Measurements from ENCODE around the gene RBM23. TPM values are rescaled to one million over a fixed set of nuclear protein-coding genes. Genes with fewer than 3 reads are reported as not detected.
A peak's percentile ranks its signal among the peaks of the same experiment; 100 is the strongest.

The RBM23 gene
- total RNA-seq, 1 experiment from 2014 or later: 42.4 TPM

DNA sequence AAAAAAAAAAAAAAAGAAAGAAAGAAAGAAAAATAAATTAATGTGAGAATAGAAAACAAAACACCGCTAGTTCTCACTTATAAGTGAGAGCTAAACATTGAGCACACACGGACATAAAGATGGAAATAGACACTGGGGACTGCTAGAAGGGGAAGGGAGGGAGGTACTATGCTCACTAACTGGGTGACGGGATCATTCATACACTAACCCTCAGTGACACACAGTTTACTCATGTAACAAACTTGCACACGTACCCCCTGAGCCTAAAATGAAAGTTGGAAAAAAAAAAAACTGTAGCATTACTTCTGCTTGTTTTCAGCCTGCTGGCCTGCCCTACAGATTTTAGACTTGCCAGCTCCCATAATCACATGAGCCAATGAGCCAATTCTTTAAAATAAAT, 20.7 kb upstream of the RBM23 start:
- Mint-ChIP-seq H3K27ac (no peak overlapping the region; the same call in 1 of the 2 replicates), H3K4me1 (0 out of 2 replicates have a peak, but pooled peaks cover 2% of the 10 kb centered on the region), H3K9me3 (no peaks in the 10 kb centered on the region), H3K36me3 (peaks cover 4% of the 10 kb centered on the region; the same call in 1 of the 2 replicates), H3K4me3 (no peak overlapping the region), H3K27me3 (ENCODE audit: low read depth) (no peaks in the 10 kb centered on the region)
- ATAC-seq (no peak), DNase-seq (ENCODE audit: low spot score) (no peak)
- POLR2A ChIA-PET: no interaction called here
- TF ChIP-seq, protein P1, sequence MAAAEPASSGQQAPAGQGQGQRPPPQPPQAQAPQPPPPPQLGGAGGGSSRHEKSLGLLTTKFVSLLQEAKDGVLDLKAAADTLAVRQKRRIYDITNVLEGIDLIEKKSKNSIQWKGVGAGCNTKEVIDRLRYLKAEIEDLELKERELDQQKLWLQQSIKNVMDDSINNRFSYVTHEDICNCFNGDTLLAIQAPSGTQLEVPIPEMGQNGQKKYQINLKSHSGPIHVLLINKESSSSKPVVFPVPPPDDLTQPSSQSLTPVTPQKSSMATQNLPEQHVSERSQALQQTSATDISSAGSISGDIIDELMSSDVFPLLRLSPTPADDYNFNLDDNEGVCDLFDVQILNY (CRISPR knock-in tag; IDR thresholded peaks at IDR 0.05): no peak
- TF ChIP-seq, protein P2, sequence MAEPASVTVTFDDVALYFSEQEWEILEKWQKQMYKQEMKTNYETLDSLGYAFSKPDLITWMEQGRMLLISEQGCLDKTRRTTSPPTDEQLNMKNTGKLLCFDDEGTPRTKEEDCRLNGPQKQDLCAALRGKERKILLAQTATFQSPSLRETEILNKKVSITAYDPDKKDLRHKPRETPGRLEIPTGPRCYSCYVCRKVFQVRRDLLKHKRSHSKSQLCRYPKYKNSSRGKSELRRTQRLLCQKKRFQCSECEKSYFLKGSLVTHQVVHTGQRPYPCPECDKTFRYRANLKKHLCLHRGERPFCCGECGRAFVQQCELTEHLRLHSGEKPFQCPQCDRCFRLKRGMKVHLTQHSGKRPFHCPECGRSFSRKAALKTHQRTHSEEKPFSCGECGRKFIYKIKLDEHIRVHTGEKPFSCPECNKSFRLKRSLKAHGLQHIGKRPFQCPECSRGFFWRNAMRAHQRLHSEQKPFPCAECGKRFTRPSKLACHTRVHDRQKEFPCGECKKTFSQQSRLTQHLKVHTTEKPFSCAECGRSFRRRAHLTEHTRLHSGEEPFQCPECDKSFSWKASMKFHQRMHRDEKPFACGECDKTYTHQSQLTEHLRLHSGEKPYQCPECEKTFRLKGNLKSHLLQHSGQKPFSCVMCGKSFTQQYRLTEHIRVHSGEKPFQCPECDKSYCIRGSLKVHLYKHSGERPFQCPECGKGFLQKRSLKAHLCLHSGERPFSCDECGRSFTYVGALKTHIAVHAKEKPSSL (CRISPR knock-in tag; conservative IDR thresholded peaks at IDR 0.05): no peak
- CTCF ChIA-PET: interaction anchor here (0.6 to 2.7 kb wide), 4 partner anchors 18 to 96 kb away, joined by 3 to 24 read pairs (median 5); partner anchors contain the start of gene HAUS4

DNA sequence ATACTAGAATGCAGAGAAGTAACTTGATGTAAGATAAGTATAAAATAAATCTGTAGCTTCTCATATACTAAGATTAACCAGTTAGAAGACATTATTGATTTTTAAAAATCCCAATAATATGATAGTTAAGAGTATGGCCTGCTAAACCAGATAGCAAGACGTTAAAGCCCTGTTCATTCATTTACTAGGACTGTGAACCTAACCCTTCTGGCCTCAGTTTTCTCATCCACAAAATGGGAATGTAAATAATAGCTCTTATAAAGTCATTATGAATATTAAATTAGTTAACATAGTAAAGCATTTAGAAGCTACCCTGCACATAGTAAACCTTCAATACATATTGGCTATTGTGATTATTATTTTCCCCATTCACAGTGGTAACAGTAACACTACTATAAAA, 16.2 kb upstream of the RBM23 start:
- ChIA-PET CTCF (no interaction called here), POLR2A (no interaction called here)
- H3K36me3 Mint-ChIP-seq: no peaks in the 10 kb centered on the region
- H3K27ac Mint-ChIP-seq: no peak overlapping the region
- ATAC-seq (no peak), DNase-seq (ENCODE audit: low spot score) (no peak)
- no peaks in the 10 kb centered on the region for H3K27me3 Mint-ChIP-seq (ENCODE audit: low read depth)
- no peaks in the 10 kb centered on the region for H3K9me3 Mint-ChIP-seq
- TF ChIP-seq RELA (CRISPR knock-in tag; IDR thresholded peaks at IDR 0.05; ENCODE audit: borderline replicate concordance): no peak
- no peak for TF ChIP-seq ZBTB21 (CRISPR knock-in tag; IDR thresholded peaks at IDR 0.05; ENCODE audit: borderline replicate concordance)
- TF ChIP-seq, protein P3, sequence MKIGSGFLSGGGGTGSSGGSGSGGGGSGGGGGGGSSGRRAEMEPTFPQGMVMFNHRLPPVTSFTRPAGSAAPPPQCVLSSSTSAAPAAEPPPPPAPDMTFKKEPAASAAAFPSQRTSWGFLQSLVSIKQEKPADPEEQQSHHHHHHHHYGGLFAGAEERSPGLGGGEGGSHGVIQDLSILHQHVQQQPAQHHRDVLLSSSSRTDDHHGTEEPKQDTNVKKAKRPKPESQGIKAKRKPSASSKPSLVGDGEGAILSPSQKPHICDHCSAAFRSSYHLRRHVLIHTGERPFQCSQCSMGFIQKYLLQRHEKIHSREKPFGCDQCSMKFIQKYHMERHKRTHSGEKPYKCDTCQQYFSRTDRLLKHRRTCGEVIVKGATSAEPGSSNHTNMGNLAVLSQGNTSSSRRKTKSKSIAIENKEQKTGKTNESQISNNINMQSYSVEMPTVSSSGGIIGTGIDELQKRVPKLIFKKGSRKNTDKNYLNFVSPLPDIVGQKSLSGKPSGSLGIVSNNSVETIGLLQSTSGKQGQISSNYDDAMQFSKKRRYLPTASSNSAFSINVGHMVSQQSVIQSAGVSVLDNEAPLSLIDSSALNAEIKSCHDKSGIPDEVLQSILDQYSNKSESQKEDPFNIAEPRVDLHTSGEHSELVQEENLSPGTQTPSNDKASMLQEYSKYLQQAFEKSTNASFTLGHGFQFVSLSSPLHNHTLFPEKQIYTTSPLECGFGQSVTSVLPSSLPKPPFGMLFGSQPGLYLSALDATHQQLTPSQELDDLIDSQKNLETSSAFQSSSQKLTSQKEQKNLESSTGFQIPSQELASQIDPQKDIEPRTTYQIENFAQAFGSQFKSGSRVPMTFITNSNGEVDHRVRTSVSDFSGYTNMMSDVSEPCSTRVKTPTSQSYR (CRISPR knock-in tag; IDR thresholded peaks at IDR 0.05): no peak
- no peak for TF ChIP-seq FOXK1 (CRISPR knock-in tag; IDR thresholded peaks at IDR 0.05)
- TF ChIP-seq ESRRA (CRISPR knock-in tag; IDR thresholded peaks at IDR 0.05; ENCODE audit: borderline replicate concordance): no peak
- no peak for TF ChIP-seq PRRX2 (CRISPR knock-in tag; IDR thresholded peaks at IDR 0.05)
- H3K4me1 Mint-ChIP-seq: no peaks in the 10 kb centered on the region
- no peak overlapping the region for H3K4me3 Mint-ChIP-seq

DNA sequence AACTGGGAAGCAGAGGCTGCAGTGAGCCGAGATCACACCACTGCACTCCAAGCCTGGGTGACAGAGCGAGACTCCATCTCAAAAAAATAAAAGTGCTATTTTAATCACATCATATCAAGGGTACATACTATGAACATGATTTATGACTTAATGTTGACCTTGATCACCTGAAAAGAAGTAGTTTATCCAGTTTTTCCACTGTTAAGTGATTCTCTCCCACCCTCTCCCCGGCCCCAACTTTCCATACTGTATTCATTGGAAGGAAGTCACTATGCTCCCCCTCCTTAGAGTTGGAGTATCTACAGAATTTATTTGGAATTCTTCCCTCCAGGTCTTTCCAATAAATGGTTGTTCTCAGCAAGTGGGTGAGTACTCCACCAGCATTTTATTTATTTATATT, 13.2 kb upstream of the RBM23 start:
- H3K27me3 Mint-ChIP-seq (ENCODE audit: low read depth): no peaks in the 10 kb centered on the region
- DNase-seq (ENCODE audit: low spot score) (no peak), ATAC-seq (no peak)
- TF ChIP-seq ATF1 (CRISPR knock-in tag; IDR thresholded peaks at IDR 0.05) (no peak), ZNF317 (CRISPR knock-in tag; IDR thresholded peaks at IDR 0.05; ENCODE audit: borderline replicate concordance, low read depth) (no peak), ZNF416 (CRISPR knock-in tag; IDR thresholded peaks at IDR 0.05) (no peak), FOXJ3 (CRISPR knock-in tag; IDR thresholded peaks at IDR 0.05; ENCODE audit: borderline replicate concordance) (no peak), NR2C2 (CRISPR knock-in tag; IDR thresholded peaks at IDR 0.05) (no peak)
- TF ChIP-seq, protein P4, sequence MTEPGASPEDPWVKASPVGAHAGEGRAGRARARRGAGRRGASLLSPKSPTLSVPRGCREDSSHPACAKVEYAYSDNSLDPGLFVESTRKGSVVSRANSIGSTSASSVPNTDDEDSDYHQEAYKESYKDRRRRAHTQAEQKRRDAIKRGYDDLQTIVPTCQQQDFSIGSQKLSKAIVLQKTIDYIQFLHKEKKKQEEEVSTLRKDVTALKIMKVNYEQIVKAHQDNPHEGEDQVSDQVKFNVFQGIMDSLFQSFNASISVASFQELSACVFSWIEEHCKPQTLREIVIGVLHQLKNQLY (CRISPR knock-in tag; IDR thresholded peaks at IDR 0.05): no peak
- TF ChIP-seq, protein P5, sequence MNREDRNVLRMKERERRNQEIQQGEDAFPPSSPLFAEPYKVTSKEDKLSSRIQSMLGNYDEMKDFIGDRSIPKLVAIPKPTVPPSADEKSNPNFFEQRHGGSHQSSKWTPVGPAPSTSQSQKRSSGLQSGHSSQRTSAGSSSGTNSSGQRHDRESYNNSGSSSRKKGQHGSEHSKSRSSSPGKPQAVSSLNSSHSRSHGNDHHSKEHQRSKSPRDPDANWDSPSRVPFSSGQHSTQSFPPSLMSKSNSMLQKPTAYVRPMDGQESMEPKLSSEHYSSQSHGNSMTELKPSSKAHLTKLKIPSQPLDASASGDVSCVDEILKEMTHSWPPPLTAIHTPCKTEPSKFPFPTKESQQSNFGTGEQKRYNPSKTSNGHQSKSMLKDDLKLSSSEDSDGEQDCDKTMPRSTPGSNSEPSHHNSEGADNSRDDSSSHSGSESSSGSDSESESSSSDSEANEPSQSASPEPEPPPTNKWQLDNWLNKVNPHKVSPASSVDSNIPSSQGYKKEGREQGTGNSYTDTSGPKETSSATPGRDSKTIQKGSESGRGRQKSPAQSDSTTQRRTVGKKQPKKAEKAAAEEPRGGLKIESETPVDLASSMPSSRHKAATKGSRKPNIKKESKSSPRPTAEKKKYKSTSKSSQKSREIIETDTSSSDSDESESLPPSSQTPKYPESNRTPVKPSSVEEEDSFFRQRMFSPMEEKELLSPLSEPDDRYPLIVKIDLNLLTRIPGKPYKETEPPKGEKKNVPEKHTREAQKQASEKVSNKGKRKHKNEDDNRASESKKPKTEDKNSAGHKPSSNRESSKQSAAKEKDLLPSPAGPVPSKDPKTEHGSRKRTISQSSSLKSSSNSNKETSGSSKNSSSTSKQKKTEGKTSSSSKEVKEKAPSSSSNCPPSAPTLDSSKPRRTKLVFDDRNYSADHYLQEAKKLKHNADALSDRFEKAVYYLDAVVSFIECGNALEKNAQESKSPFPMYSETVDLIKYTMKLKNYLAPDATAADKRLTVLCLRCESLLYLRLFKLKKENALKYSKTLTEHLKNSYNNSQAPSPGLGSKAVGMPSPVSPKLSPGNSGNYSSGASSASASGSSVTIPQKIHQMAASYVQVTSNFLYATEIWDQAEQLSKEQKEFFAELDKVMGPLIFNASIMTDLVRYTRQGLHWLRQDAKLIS (CRISPR knock-in tag; IDR thresholded peaks at IDR 0.05; ENCODE audit: borderline replicate concordance): no peak
- peaks cover 7% of the 10 kb centered on the region for H3K4me1 Mint-ChIP-seq
- H3K27ac Mint-ChIP-seq: no peak overlapping the region
- ChIA-PET POLR2A (no interaction called here), CTCF (interaction anchor here (3.2 kb wide), 1 partner anchor 54 kb away, joined by 43 read pairs; no protein-coding TSS in a partner anchor)
- H3K36me3 Mint-ChIP-seq: 0 out of 2 replicates have a peak, but pooled peaks cover 2% of the 10 kb centered on the region
- H3K4me3 Mint-ChIP-seq: peak overlapping the region; percentile 16; the same call in 1 of the 2 replicates
- H3K9me3 Mint-ChIP-seq: no peaks in the 10 kb centered on the region

All from WTC11 (cell line).